Aorta (tissue), 5 donors: Measurements from ENCODE around the gene EGF. TPM values are rescaled to one million over a fixed set of nuclear protein-coding genes. Genes with fewer than 3 reads are reported as not detected.
"Not testable (repeated sequence)": the region's sequence is repeated elsewhere in the genome, so short reads cannot be mapped to it uniquely, and the experiment has no call there.

ENCODE experiments used
- ATAC-seq: fragments of 200-7000 bp; cut with Tn5 transposase; one replicate; pipeline ENCODE4 v1.9.1; 2022; ENCODE audit warnings: moderate library complexity; ENCODE audit not compliant: low FRiP score
- DNase-seq, 2 donors: peaks; one replicate each; pipeline ENCODE4 v3.0.0-alpha.2; 2020
- H3K27ac ChIP-seq, 2 donors: one replicate each; pipeline ENCODE4 v1.5.1; 2013; ENCODE audit warnings: low read length in 2 of 2, mild to moderate bottlenecking in 2 of 2, moderate library complexity in 2 of 2, control low read depth in 1 of 2, inconsistent platforms in 1 of 2, low read depth in 1 of 2
- H3K27me3 ChIP-seq, 2 donors: one replicate each; pipeline ENCODE4 v1.6.1; 2013; ENCODE audit warnings: control low read depth in 1 of 2, low read length in 1 of 2, mild to moderate bottlenecking in 1 of 2, moderate library complexity in 1 of 2; ENCODE audit not compliant: insufficient read depth in 2 of 2, control insufficient read depth in 1 of 2
- H3K36me3 ChIP-seq, 2 donors: one replicate each; pipeline ENCODE4 v1.6.1; 2013; ENCODE audit warnings: control low read depth in 1 of 2, low read length in 1 of 2, mild to moderate bottlenecking in 1 of 2; ENCODE audit not compliant: insufficient read depth in 2 of 2, control insufficient read depth in 1 of 2
- H3K4me1 ChIP-seq, 2 donors: one replicate each; pipeline ENCODE4 v1.6.1; 2013; ENCODE audit warnings: low read length in 2 of 2, control low read depth in 1 of 2, mild to moderate bottlenecking in 1 of 2, moderate library complexity in 1 of 2; ENCODE audit not compliant: insufficient read depth in 2 of 2, control insufficient read depth in 1 of 2
- H3K4me3 ChIP-seq, 2 donors: one replicate each; pipeline ENCODE4 v1.5.1; 2013; ENCODE audit warnings: low read length in 2 of 2, control low read depth in 1 of 2, mild to moderate bottlenecking in 1 of 2
- H3K9me3 ChIP-seq: one replicate; pipeline ENCODE4 v1.6.1; 2013; ENCODE audit warnings: mild to moderate bottlenecking, low read length; ENCODE audit not compliant: control insufficient read depth
- WGBS, 2 donors: extraction: QIAGEN DNeasy Blood & Tissue Kit; methylation state at CpG; one replicate each; pipeline ENCODE4 v1.1.7; 2013; 5-methylcytosine and 5-hydroxymethylcytosine counted together
- intact Hi-C, 2 donors: fragments of 100-400 bp; cut with DNase I; formaldehyde crosslinking; loops; one replicate each; pipeline versions ENCODE4 v1.14.2 to v1.15.0; 2022
- long read RNA-seq, 2 donors: library from polyadenylated mRNA; unstranded; transcript quantifications; one replicate each; pipeline ENCODE4 v2.0.0, GENCODE V29; 2020 to 2021
- polyA plus RNA-seq, 2 donors: library from polyadenylated mRNA; stranded (reverse); fragments of 200-250 nt; gene quantifications; one replicate each; pipeline ENCODE4 v1.2.3, GENCODE V29; 2013
- total RNA-seq, 2 donors: library from RNA; stranded (reverse); fragmentation: NEBNext Ultra II Directional; extraction: Animal tissue kit (Norgen Biotek cat#: 25700); gene quantifications; one replicate each; pipeline ENCODE4 v1.2.1, GENCODE V29; 2021
- donor health status: healthy with polysubstance abuse.
- donor health status: Bipolar disorder and iron deficiency.
- donor health status: DM: no; HTN: no; CAD: no.
- donor health status: DM: no; HTN: no; CAD: no.
- donor health status: DM: yes; HTN: yes; CAD: no.

EGF gene
- total RNA-seq (under 1 TPM; 0.29 to 0.54 TPM), polyA plus RNA-seq (1 to 10 TPM in 1 of 2 donors, not detected in 1; 3.4 TPM)
- long read RNA-seq, donor 1, result 0 reads
- long read RNA-seq, donor 2, result 0 reads

DNA sequence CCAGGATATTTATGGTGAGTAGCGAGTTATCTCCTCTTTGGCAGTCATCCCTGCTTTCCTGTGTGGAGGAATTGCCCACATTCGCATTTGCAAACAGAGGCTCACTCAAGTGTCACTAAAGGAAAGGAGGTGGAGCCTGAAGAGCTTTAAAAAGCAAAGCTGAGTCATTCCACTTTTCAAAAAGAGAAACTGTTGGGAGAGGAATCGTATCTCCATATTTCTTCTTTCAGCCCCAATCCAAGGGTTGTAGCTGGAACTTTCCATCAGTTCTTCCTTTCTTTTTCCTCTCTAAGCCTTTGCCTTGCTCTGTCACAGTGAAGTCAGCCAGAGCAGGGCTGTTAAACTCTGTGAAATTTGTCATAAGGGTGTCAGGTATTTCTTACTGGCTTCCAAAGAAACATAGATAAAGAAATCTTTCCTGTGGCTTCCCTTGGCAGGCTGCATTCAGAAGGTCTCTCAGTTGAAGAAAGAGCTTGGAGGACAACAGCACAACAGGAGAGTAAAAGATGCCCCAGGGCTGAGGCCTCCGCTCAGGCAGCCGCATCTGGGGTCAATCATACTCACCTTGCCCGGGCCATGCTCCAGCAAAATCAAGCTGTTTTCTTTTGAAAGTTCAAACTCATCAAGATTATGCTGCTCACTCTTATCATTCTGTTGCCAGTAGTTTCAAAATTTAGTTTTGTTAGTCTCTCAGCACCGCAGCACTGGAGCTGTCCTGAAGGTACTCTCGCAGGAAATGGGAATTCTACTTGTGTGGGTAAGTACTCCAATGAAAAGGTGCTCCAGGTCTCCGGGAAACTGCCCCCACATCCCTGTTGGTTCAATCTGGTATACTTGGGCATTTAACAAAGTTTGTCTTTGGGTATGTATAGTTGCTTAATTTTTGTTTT lies at the start of gene EGF:
EGF (plus strand) TSS at position 178 of the 890 bp plus-strand sequence; CDS start at position 631, 453 bp downstream.
- Histone ChIP-seq H3K4me1 (no peaks in the 10 kb centered on the region), H3K36me3 (no peaks in the 10 kb centered on the region), H3K9me3 (no peaks in the 10 kb centered on the region), H3K27me3 (peaks cover 0 to 1% of the 10 kb centered on the region in 2 donors), H3K27ac (no peak within 1 kb of the TSS), H3K4me3 (no peak within 1 kb of the TSS)
- no peak for ATAC-seq
- intact Hi-C loops, result no loop called here
- no peak for DNase-seq
- 51% methylated on average over 9 of the region's 9 CpGs for WGBS, 2 donors

DNA sequence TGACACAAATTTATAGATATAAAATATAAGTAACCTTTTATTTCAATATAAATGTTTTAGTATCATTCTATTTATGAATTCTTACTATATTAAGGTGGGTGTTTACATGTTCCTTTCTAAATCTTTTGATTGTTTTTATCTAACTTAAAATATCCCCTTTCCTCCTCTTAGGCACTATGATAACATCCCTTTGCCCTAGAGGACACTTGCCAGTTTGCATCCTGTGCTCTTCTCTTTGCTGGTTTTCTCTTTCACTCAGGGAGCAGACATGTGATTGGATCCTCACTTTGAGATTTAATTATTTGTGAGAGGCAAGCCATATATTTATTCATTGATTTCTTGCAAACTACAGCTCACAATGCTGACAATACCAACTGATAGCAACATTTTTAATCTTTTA lies 48.5 kb upstream of the EGF start:
- Histone ChIP-seq H3K27me3 (no peaks in the 10 kb centered on the region), H3K27ac (no peak overlapping the region), H3K4me3 (no peak overlapping the region), H3K36me3 (no peaks in the 10 kb centered on the region), H3K4me1 (no peaks in the 10 kb centered on the region), H3K9me3 (no peaks in the 10 kb centered on the region)
- no peak for ATAC-seq
- no peak for DNase-seq
- intact Hi-C loops, result no loop called here

DNA sequence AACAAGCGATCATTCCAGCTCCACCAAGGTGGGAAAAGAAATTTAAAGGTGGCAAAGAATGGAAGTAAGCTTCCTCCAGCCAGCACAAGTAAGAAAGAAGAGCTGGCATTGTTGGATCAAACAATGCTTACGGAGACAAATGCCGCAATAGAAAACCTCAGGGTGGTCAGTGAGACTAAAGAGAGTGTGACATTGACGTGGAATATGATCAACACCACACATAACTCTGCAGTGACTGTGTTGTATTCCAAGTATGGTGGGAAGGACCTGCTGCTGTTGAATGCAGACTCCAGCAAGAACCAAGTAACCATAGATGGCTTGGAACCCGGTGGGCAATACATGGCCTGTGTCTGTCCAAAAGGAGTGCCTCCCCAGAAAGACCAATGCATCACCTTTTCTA lies 42.6 kb upstream of the EGF start:
- Histone ChIP-seq H3K4me3 (no peak overlapping the region), H3K4me1 (no peaks in the 10 kb centered on the region), H3K9me3 (peaks cover 2% of the 10 kb centered on the region), H3K27me3 (no peaks in the 10 kb centered on the region), H3K36me3 (no peaks in the 10 kb centered on the region), H3K27ac (no peak overlapping the region)
- ATAC-seq (no peak), DNase-seq (no peak)
- 92 to 95% methylated on average over 5 of the region's 5 CpGs for WGBS, 2 donors
- intact Hi-C loops, result no loop called here

DNA sequence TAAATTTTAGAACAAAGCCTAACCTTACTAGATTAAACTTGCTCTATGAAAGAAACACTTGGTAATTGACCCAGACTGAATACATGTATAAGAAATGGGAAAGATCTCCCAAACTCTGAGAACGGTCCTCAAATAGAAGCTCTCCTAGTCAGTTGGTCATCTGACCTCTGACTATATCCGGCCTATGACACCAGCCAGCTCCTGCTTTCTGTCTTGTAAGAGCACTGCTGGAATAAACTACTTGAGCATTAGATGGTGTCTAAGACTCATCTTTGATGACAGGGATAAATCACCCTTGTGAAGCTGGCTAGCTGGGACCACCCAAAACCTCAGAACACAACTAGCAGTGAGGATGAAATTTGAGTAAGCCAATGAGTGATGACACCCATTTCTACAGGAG lies 40.6 kb upstream of the EGF start:
- H3K4me3 ChIP-seq, result no peak overlapping the region
- H3K27me3 ChIP-seq, result no peaks in the 10 kb centered on the region
- peaks cover 2% of the 10 kb centered on the region for H3K9me3 ChIP-seq
- ATAC-seq (no peak), DNase-seq (no peak)
- H3K27ac ChIP-seq, result no peak overlapping the region
- 87 to 88% methylated on average over 2 of the region's 2 CpGs for WGBS, 2 donors
- intact Hi-C loops, result no loop called here
- H3K4me1 ChIP-seq, result no peaks in the 10 kb centered on the region
- no peaks in the 10 kb centered on the region for H3K36me3 ChIP-seq

DNA sequence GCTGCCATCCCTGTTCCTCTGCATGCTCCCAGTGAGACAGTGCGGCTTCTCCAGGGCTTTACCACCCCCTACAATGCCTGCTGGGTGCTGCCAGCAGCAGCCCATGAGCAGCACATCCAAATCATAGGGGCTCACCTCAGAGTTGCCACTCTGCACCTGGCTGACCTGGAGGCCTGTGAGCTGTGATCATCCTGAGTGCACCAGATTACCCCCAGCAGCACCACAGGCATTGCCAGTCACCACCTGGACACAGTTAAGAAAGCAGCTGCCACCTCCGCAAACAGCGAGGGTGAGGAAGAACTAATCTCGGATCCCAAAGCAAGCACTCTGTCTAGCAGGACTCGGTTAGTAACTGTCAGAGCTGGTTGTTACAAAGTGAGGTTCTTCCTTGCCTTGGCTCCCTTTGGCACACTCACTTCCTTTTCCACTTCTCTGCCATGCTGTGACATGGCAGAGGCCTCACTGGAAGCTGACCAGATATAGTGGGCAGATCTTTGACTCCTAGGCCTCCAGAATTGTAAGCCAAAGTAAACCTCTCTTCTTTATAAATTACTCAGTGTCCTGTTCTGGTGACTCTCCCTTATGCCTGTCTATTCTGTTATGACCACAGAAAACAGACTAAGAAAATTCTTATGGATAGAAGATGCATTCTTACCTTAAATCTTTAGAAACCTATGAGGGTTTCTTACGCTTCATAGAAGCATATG lies 39.6 kb upstream of the EGF start:
- WGBS, 2 donors, result 94 to 95% methylated on average over 6 of the region's 6 CpGs
- peaks cover 2% of the 10 kb centered on the region for H3K9me3 ChIP-seq
- intact Hi-C loops, result no loop called here
- ATAC-seq (no peak), DNase-seq (no peak)
- H3K27ac ChIP-seq, result no peak overlapping the region
- H3K4me1 ChIP-seq, result no peaks in the 10 kb centered on the region
- no peak overlapping the region for H3K4me3 ChIP-seq
- no peaks in the 10 kb centered on the region for H3K36me3 ChIP-seq
- no peaks in the 10 kb centered on the region for H3K27me3 ChIP-seq

DNA sequence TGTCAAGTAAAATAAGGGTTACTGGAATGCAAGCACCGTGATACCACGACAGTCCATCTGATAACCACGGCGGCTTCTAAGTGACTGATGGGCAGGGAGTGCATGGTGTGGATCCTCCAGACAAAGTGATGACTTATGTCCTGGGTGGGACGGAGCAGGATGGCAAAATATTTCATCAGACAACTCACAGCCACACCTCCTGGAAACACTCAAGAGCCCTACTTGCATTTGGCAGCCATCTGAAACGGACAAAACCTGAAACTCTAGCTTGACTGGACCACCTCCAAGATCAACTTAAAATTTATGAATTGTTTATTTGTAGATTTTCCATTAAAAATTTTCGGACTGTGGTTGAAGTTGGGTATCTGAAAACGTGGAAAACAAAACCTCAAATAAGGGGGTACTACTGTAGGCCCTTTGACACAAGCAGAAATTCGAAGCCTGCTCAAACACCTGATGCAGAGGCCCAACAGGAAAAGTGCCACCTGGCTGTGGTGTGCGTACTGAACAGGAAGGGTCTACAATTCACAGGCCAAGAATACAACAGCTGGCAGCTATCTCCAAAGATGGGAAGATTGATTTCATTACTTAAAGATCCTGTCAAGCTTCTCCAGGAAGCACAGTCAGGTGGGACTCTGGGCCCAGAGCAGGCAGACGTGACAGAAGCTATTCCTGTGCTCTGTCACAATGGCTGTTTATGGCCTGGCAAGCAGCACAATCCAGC lies 38.7 kb upstream of the EGF start:
- intact Hi-C loops, result no loop called here
- peaks cover 2% of the 10 kb centered on the region for H3K9me3 ChIP-seq
- DNase-seq (no peak), ATAC-seq (no peak)
- H3K36me3 ChIP-seq, result no peaks in the 10 kb centered on the region
- no peak overlapping the region for H3K27ac ChIP-seq
- 52% methylated on average over 11 of the region's 11 CpGs for WGBS, 2 donors
- no peaks in the 10 kb centered on the region for H3K4me1 ChIP-seq
- H3K27me3 ChIP-seq, result no peaks in the 10 kb centered on the region
- no peak overlapping the region for H3K4me3 ChIP-seq

DNA sequence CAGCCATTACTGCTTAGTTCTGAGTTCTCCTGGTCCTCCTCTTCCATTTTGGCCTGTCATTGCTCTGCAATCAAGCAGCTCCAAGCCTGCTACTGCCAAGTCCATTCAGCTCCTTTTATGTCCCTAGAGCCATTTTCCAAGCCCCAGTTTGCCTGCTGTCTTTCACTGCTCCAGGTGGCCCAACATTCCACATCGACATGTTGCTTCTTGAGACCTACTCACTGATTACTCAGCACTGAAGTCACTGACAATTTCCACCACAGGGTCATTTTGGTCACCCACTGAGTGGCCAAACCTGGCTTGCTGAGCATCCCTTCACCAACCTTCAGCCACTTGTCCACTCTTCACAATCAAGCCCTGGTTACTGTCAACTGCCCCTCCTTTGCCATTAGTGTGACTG lies 37.6 kb upstream of the EGF start:
- DNase-seq, result no peak
- Histone ChIP-seq H3K9me3 (peaks cover 2% of the 10 kb centered on the region), H3K36me3 (no peaks in the 10 kb centered on the region), H3K4me3 (no peak overlapping the region), H3K27ac (no peak overlapping the region), H3K4me1 (no peaks in the 10 kb centered on the region), H3K27me3 (no peaks in the 10 kb centered on the region)
- 92 to 98% methylated on average over 1 of the region's 1 CpG for WGBS, 2 donors
- ATAC-seq, result no peak
- intact Hi-C loops, result no loop called here

DNA sequence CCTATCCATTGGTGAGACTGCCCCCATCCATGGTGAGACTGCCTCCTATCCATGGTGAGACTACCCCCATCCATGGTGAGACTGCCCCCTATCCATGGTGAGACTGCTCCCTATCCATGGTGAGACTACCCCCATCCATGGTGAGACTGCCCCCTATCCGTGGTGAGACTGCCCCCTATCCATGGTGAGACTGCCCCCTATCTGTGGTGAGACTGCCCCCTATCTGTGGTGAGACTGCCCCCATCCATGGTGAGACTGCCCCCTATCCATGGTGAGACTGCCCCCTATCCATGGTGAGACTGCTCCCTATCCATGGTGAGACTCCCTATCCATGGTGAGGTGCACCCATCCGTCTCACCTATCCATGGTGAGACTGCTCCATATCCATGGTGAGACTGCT lies 37.1 kb upstream of the EGF start:
- H3K36me3 ChIP-seq, ATAC-seq, H3K4me1 ChIP-seq, H3K9me3 ChIP-seq, DNase-seq, H3K27ac ChIP-seq, H3K27me3 ChIP-seq, intact Hi-C loops, H3K4me3 ChIP-seq: not testable (repeated sequence)
- 70 to 87% methylated on average over 2 of the region's 2 CpGs for WGBS, 2 donors
